A673 (cell line): Measurements from ENCODE around the gene BPHL.

Experiments
- EZH2 ChIP-seq: fragments of 200-600 bp; sonication (generic); IDR thresholded peaks from 2 replicates; pipeline ENCODE4 v1.6.1; 2017; ENCODE audit warnings: borderline replicate concordance, low read depth, mild to moderate bottlenecking, mixed read lengths, antibody characterized with exemption, low read length; ENCODE audit not compliant: poor library complexity, severe bottlenecking
- TF ChIP-seq, protein P1 (sequence below): fragments of 300-800, 200-600 bp; sonication (generic); conservative IDR thresholded peaks from 2 replicates; pipeline ENCODE4 v1.5.1; 2017; ENCODE audit warnings: low read depth, mild to moderate bottlenecking, antibody characterized with exemption, low read length, moderate library complexity, mixed read lengths

DNA sequence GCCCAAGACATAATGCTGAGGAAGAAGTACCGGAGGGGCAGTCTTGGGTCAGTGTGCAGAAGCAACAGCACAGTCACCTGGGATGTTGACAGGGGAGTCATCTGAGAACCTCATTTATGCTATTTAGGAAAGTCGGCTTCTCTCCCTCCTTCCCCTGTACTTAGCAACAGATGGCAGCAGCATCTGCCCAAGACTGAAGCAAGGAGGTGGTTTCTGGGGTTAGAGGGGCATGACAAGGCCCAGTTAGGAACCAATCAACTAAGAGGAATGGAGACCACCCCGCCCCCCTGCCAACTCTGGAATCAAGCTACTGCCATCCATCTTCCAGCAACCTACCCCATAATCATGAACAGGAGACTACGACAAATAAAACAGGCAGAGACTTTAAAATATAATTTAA, 28.5 kb upstream of the BPHL start:
- TF ChIP-seq, protein P1, sequence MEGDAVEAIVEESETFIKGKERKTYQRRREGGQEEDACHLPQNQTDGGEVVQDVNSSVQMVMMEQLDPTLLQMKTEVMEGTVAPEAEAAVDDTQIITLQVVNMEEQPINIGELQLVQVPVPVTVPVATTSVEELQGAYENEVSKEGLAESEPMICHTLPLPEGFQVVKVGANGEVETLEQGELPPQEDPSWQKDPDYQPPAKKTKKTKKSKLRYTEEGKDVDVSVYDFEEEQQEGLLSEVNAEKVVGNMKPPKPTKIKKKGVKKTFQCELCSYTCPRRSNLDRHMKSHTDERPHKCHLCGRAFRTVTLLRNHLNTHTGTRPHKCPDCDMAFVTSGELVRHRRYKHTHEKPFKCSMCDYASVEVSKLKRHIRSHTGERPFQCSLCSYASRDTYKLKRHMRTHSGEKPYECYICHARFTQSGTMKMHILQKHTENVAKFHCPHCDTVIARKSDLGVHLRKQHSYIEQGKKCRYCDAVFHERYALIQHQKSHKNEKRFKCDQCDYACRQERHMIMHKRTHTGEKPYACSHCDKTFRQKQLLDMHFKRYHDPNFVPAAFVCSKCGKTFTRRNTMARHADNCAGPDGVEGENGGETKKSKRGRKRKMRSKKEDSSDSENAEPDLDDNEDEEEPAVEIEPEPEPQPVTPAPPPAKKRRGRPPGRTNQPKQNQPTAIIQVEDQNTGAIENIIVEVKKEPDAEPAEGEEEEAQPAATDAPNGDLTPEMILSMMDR, result no peak
- TF ChIP-seq EZH2, result no peak
